Transverse colon (tissue), 4 donors: Measurements from ENCODE around the gene GSTK1.

Experiments used
- EP300 ChIP-seq: sonication (generic); formaldehyde crosslinking; IDR thresholded peaks from one replicate; pipeline ENCODE4 v1.6.1; 2017; ENCODE audit warnings: antibody characterized with exemption, low read depth
- POLR2A ChIP-seq: fragments of 450-650 bp; IDR thresholded peaks from one replicate; pipeline ENCODE4 v1.6.1; 2016; ENCODE audit warnings: antibody characterized with exemption, mild to moderate bottlenecking, moderate library complexity
- POLR2AphosphoS5 ChIP-seq, 3 donors: sonication (generic); formaldehyde crosslinking; IDR thresholded peaks; one replicate each; pipeline ENCODE4 v1.6.1; 2016; ENCODE audit warnings: antibody characterized with exemption in 3 of 3
- TF ChIP-seq, protein P1 (sequence below), 5 experiments: fragments of 200-600 bp in 3 of 5; fragments of 450-650 bp in 2 of 5; sonication (generic) in 3 of 5; IDR thresholded peaks; 1 replicate in 2 of 5; 2 replicates in 3 of 5; pipeline ENCODE4 v1.5.1; 2016 to 2017; ENCODE audit warnings: antibody characterized with exemption in 5 of 5, inconsistent platforms in 3 of 5, mild to moderate bottlenecking in 2 of 5, moderate library complexity in 1 of 5

DNA sequence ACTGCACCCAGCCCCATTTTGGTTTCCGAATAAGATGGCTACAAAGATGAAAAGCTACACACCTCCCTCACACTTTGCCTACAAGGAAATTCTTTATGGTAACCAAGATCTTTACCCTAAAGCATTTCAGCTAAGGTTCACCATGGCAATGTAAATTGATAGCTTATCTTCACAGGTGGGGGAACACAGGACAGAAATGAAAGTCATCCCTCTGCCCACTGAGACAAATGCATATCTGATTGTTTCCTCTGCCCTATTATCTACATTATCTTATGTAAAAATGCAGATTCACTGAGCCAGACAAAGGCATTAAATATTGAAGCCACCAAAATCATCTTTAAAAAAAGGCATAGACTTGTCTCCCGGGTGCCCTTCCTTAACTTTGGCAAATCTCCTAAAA, 18.3 kb downstream of the GSTK1 start:
- TF ChIP-seq, protein P1, sequence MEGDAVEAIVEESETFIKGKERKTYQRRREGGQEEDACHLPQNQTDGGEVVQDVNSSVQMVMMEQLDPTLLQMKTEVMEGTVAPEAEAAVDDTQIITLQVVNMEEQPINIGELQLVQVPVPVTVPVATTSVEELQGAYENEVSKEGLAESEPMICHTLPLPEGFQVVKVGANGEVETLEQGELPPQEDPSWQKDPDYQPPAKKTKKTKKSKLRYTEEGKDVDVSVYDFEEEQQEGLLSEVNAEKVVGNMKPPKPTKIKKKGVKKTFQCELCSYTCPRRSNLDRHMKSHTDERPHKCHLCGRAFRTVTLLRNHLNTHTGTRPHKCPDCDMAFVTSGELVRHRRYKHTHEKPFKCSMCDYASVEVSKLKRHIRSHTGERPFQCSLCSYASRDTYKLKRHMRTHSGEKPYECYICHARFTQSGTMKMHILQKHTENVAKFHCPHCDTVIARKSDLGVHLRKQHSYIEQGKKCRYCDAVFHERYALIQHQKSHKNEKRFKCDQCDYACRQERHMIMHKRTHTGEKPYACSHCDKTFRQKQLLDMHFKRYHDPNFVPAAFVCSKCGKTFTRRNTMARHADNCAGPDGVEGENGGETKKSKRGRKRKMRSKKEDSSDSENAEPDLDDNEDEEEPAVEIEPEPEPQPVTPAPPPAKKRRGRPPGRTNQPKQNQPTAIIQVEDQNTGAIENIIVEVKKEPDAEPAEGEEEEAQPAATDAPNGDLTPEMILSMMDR (IDR thresholded peaks at IDR 0.05): no peak
- TF ChIP-seq POLR2A (no peak), EP300 (no peak), POLR2AphosphoS5 (IDR thresholded peaks at IDR 0.05) (no peak)
